ENCODE data around the gene HIC1.

HIC1 gene

DNA sequence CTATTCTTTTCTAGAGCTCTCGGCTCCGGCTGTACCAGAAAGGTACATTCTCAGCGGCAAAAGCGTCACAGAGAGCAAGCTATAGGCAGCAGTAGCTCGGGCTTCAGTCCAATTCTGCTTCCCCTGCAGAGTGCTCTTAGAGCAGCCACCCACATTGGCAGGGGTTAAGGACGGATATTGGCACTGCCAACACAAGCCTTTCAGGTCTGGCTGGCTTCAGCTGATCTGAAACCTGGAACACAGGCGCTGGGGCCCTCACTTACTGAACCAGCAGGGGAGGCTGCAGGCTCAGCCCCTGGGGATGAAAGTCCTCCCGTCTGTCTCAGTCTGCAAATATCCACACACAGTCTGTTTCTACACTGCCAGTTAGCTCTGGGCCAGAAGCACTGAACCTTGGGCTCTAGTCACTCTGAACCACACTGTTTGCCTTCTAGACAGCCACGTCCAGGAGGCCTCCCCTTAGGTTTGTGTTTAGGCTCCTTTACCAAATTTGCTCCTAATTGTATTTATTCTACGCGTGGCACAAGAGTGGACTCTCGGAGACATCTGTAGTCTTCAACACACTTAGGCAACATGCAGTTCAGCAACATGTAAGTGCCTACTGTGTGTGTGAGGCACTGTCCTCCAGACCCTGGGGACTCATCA is 40.1 kb downstream of the HIC1 start:
- DNase-seq (ENCODE audit: low read depth), result peak; percentile 92
- TF ChIP-seq, protein P1, sequence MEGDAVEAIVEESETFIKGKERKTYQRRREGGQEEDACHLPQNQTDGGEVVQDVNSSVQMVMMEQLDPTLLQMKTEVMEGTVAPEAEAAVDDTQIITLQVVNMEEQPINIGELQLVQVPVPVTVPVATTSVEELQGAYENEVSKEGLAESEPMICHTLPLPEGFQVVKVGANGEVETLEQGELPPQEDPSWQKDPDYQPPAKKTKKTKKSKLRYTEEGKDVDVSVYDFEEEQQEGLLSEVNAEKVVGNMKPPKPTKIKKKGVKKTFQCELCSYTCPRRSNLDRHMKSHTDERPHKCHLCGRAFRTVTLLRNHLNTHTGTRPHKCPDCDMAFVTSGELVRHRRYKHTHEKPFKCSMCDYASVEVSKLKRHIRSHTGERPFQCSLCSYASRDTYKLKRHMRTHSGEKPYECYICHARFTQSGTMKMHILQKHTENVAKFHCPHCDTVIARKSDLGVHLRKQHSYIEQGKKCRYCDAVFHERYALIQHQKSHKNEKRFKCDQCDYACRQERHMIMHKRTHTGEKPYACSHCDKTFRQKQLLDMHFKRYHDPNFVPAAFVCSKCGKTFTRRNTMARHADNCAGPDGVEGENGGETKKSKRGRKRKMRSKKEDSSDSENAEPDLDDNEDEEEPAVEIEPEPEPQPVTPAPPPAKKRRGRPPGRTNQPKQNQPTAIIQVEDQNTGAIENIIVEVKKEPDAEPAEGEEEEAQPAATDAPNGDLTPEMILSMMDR (conservative IDR thresholded peaks at IDR 0.05; ENCODE audit: low read depth, low read length), result peak; percentile 97
- H3K4me3 ChIP-seq (ENCODE audit: low read depth, low read length), result no peak overlapping the region

DNA sequence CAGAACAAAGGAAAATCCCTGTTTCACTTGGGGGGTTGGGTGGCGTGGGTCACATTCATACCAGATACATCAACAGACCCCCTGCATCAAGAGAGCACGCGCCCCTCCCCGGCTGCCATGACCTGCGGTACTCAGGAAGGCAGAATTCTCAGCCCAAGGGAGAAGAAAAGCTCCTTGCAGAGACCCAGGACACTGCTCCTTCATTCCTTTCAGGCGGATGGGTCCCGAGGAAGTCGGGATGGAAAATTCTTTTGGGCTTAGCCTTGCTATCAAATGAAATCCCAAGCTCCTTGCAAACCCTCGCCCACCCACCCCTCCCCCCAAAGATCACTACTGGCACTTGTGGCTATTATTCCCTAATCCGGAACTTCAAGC is 40.6 kb downstream of the HIC1 start:
- TF ChIP-seq, protein P1 (conservative IDR thresholded peaks at IDR 0.05; ENCODE audit: low read depth, low read length), result no peak
- no peak for DNase-seq (ENCODE audit: low read depth)
- H3K4me3 ChIP-seq (ENCODE audit: low read depth, low read length), result no peak overlapping the region

DNA sequence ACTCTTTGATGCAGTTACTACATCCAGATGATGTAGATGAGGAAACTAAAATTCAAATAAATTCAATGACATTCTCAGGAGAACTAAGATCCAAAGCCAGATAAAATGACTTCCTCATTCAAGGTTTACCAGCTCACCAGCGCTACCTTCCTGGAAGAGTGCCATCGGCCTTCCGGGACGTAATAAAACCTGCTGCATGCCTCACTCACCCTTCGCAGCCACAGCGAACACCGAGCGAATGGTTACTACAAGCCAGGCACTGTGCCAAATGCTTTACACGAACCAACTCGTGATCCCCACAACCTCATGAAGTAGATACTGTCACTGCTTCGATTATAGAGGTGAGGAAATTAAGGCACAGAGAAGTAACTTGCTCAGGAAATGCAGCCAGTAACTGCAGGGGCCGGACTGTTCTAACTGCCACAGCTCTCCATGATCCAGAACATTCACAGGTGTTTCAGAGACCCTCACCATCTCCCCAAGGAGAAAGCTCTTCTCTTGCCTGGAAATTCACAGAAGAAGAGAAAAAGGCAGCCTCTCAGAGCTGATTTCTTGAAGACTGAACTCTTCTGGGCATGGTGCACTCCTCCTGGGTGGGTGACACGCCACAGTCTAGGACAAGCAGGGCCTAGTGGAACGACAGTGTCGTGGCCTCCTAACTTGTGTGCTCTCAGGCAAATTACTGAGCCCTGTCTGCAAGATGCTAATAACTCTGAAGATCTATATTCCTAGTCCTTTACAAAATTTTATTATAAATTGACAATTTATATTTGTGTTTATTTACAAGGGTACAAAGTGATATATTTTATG is 46.8 kb downstream of the HIC1 start:
- DNase-seq (ENCODE audit: low read depth), result peak; percentile 39
- TF ChIP-seq, protein P1 (conservative IDR thresholded peaks at IDR 0.05; ENCODE audit: low read depth, low read length), result no peak
- H3K4me3 ChIP-seq (ENCODE audit: low read depth, low read length), result no peak overlapping the region

DNA sequence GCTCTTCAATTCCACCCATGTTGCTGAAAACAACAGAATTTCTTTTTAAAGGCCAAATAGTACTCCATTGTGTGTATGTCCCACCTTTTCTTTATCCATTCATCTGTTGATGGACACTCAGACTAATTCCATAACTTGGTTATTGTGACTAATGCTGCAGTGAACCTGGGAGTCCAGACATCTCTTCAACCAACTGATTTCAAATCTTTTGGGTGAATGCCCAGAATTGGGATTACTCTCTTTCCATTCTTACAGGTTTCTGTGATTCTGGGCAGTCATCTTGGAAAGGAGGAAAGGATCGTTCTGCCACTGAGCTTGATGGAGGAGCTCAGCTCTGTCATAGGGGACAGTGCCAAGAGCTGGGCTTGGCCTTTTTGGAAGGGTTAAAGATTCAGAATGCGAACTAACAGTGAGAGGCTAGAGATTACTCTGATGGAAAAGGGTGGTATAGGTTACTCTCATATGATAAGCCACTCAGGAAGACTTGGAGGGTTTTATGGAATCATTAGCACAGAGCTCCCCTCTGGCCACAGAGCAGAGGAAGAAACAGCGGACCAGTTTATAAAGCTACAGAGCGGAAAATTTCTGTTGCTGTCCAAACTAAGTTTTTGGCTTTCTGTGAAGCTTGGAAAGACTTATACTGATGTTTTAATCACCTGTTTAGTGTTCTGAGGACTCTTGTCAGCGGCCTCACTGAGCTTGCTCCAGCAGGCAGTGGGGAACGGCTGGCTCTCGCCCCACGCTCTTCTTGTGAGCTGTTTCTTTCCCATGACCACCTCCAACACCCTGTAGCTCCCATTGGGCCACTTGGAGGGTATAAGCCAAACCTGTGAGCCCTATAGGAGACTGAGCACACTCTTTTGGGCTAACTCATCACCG is 48.3 kb downstream of the HIC1 start:
- peak; percentile 79 for DNase-seq (ENCODE audit: low read depth)
- TF ChIP-seq, protein P1 (conservative IDR thresholded peaks at IDR 0.05; ENCODE audit: low read depth, low read length), result no peak
- H3K4me3 ChIP-seq (ENCODE audit: low read depth, low read length), result no peak overlapping the region

DNA sequence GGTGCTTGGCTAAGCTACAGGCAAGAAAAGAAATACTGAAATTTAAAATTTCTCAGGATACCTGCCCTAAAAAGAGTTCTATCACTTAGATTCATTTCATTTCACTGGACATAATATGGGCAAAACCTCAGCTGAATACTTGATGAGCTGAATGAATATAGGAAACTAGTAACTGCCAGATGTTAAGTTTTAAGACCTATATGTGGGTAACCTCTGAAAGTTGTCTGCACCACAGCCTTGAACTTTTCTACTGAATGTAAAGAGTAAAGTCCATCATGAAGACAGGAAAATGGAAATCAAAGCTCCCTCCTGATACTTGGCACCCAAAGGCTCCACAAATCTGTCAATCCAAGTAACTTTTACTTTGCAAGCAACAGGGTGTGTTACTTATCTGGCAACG is 50.8 kb downstream of the HIC1 start:
- no peak for DNase-seq (ENCODE audit: low read depth)
- H3K4me3 ChIP-seq (ENCODE audit: low read depth, low read length), result no peak overlapping the region
- TF ChIP-seq, protein P1 (conservative IDR thresholded peaks at IDR 0.05; ENCODE audit: low read depth, low read length), result no peak

DNA sequence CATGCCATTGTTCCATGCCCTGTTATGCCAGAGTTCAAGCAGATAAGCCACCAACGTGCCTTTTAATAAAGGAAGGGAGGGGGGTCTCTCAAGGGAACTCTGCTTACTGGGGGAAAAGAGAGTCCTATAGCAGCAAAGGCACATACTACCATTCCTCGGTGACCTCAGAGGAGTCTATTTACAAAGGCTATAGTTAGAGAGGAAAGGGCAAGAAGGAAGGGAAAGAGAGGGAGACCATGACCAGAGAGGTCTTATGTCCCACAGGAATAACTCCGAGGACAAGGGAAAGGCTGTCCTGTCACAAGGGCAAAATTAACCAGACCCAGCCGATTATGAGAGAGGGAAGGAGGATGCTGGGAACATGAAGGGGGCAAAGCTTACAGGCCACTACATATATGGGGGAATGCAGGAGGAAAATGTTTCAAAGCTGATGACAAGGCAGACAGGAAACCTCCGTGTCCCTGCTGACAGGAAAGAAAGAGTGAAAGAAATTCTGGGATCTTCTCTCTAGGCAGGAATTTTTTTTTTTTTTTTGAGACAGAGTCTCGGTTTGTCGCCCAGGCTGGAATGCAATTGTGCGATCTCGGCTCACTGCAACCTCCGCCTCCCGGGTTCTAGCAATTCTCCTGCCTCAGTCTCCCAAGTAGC is 51.5 kb downstream of the HIC1 start:
- H3K4me3 ChIP-seq (ENCODE audit: low read depth, low read length), result no peak overlapping the region
- DNase-seq (ENCODE audit: low read depth), result peak; percentile 24
- TF ChIP-seq, protein P1 (conservative IDR thresholded peaks at IDR 0.05; ENCODE audit: low read depth, low read length), result no peak

All from choroid plexus epithelial cell (primary cell).